ENCODE data around the gene LRMDA. TPM values are rescaled to one million over a fixed set of nuclear protein-coding genes. Genes with fewer than 3 reads are reported as not detected.
A peak's percentile ranks its signal among the peaks of the same experiment; 100 is the strongest.
"Not testable (repeated sequence)": the region's sequence is repeated elsewhere in the genome, so short reads cannot be mapped to it uniquely, and the experiment has no call there.

LRMDA gene
- total RNA-seq, 1 experiment from 2014 or later = 7.9 TPM

- DNase-seq (ENCODE audit: low read depth) = no peak
Measured at GRCh38 chr10:75611993-75612372, 180.6 kb downstream of the LRMDA start.

DNA sequence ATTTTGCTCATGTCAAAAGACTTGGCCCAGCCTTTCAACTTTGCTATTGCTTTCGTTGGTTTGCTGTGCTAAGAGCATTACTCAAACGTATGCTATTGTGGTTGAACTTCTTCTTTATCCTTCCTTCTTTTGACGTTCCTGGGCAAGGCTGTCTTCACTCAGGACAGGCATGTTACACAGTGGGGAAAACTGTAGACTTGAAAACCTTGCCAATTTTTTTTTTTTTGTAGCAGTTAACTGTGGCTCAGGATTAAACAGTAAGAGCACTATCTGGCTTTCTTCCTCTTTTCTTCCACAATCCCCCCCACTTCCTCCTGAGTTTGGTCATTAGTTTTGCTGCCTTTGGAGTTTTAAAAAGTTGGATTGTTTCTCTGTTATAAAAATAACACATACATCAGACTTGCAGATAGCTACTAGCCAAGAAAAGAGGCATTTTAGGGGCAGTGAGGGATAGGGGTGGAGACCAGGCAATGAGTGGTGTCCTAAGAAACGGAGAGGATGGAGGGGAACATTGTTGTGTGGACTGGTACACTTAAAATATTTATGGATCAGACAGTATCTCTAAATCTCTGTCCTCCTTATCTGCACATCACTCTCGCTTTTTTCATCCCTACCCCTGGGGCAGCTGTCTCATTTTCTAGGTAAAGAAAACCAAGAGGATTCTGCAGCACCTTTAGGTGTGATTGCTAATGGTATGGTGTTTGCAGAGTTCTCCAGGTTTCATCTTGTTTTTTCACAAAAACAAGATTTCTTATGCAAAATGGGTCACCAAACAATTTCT, 181.7 kb downstream of the LRMDA start:
- DNase-seq (ENCODE audit: low read depth) = peak; percentile 30

DNA sequence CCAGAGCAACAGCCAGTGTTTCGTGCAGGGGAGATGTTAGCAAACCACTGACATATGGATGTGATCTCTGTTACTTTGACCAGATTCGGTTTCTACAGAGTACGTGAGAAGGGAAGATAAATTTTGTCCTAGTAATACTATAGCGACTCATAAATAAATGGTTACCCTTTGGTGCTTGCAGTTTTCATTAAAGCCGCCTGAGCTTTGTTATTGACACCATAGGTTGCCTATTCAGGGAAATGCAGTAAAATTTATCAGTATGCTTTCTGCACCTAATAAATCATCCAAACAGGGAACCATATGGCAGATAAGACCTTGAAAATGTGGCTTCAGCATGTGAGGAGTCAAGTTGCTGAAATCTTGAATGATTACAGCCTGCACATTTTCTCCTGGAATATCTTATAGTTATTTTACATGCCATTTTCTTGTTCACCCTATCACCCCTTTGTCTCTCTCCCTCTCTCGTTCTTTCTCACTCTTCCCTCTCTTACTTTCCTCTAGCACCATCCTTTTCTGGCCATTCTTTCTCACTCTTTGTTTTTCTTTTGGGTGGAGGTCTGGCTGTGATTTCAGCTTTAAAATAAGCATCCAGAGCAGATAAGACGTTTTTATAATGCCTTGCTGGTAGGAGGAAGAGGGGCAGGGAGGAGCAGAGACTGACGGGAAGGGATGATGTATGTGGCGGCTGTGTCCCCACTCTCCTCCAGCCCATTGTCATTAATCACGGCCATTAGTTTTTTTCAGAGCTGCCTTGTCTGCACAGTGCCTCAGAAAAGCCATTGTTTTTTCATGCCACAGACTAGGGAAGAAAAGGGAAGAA, 182.5 kb downstream of the LRMDA start:
- no peak for DNase-seq (ENCODE audit: low read depth)

DNA sequence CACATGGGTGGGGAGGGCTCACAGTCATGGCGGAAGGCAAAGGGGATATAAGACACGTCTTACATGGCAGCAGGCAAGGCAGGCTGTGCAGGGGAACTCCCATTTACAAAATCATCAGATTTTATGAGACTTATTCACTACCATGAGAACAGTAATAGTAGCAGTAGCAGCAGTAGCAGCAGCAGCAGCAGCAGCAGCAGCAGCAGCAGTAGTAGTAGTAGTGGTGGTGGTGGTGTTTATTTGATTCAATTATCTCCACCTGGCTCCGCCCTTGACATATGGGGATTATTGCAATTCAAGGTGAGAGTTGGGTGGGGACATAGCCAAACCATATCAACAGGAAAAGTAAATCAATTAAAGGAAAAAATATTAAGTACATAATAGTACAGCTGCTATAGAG, 184.7 kb downstream of the LRMDA start:
- no peak for DNase-seq (ENCODE audit: low read depth)

DNA sequence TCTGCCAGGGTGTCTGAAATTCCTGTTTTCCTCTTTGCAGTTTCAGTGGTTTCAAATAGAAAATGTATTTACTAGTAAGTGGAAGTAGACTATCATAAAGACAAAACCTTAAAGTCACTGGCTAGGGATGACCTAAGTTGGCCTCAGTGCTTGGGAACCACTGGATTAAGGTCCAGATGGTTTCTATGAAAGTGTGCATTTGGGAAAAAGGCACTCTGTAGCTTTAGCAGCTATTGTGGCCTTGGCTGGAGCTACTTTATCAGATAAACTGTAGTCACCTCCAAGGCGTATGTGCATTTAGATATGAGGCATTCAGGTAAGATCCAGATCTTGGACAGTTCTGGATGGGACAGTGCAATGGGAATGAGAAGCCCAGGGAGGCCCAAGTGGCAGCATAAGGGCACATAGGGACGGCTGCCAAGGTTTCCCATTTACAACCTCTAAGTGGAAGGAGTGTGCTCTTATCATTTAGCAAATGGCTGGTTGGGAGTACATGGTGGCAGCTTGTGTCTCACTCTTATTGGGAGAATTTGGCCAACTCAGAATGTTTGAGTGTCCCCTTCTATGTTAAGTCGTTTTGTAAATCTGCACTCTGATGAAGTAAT, 185.6 kb downstream of the LRMDA start:
- no peak for DNase-seq (ENCODE audit: low read depth)

DNA sequence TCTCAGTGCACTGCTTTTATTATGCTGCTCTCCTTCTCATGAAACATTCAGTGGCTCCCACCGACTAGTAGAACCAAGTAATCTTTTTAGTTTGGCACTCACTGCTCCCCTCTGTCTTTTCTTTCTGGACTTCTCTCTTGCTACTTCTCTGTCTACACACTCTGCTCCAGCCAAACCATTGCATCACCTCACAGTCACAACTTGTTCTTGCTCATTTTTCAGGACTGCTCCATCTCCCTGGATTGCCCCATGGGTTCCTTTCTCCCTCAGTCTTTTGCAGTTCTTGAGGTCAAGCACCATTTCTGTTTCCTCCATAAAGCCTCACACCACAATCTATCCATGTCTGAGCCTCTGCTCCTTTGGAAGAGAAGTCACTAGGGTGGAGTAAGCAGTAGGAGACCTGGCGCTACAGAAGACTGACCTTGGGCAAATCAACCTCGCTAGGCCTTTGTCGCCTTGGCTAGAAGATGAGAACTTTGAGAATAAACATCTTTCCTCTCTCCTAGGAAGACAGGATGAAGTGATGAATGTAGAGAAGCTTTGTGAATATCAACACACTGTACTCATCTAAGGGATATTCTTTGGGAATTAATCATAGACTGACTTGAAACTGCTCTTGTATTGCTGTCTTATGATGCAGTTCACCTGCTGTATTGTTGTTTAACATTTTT, 186.2 kb downstream of the LRMDA start:
- no peak for DNase-seq (ENCODE audit: low read depth)

DNA sequence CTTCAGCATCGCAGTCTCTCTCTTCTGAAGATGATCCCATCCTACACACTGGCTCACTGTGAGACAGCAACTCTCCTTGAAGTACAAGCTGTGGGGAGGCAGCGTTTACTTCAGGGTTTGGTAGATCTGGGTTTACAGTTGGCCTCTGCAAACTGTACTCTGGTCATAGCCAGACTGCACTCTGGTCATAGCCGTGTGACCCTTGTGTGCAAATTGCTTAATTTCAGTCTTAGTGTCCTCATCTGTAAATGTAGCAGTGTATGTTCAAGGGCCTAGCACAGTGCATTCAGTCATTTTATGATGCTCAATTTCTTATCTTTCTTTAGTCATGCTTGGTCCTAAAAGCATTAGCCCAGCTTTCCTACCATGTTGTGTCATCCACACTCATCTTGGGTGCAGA, 188.2 kb downstream of the LRMDA start:
- DNase-seq (ENCODE audit: low read depth) = no peak

GRCh38 chr10:75620356-75620755, 188.9 kb downstream of the LRMDA start:
- DNase-seq (ENCODE audit: low read depth) = no peak

GRCh38 chr10:75621003-75621402, 189.6 kb downstream of the LRMDA start:
- DNase-seq (ENCODE audit: low read depth) = not testable (repeated sequence)

DNA sequence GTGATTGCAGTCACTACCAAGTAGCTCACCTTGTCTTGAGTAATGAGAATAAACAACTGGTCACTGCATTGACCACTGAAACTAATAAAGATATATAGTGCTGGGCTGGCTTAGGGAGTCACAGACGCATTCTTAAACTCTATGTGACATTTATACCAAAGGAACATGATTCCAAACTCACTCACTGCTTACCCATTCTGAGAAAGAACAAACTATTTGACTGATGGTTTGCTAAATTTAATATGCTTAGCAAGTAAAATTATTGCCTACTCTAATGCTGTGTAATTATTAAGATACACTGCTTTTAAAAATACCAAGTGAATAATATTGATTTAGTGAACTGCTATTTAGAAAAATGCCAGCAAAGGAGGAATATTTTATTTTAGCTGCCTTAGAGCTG, 191.1 kb downstream of the LRMDA start:
- no peak for DNase-seq (ENCODE audit: low read depth)

- no peak for DNase-seq (ENCODE audit: low read depth)
Measured at GRCh38 chr10:75623310-75624093, 192.1 kb downstream of the LRMDA start.

- DNase-seq (ENCODE audit: low read depth) = no peak
Measured at GRCh38 chr10:75624638-75625037, 193.2 kb downstream of the LRMDA start.

- no peak for DNase-seq (ENCODE audit: low read depth)
Measured at GRCh38 chr10:75630746-75631145, 199.3 kb downstream of the LRMDA start.

GRCh38 chr10:75632805-75633462, 201.5 kb downstream of the LRMDA start:
- DNase-seq (ENCODE audit: low read depth) = no peak

DNA sequence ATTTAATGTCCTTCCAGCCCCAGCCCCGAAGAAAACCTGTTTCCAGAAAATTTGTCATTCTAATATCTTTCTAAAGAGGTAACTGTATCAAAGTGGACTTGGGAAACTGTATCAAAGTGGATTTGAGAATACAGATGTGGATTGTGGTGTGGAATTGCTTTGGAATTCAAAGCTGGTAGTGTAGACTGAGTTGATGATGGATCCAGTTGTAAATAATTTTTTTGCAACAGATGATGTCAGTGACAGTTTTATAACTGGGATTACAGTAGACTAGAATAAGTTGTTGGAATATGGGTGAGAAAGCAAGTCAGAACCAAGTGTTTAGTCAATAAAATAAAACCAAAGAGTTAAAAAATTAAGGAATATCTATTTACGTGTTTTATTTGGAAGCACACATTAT, 202.1 kb downstream of the LRMDA start:
- DNase-seq (ENCODE audit: low read depth) = no peak

GRCh38 chr10:75634947-75635346, 203.5 kb downstream of the LRMDA start:
- DNase-seq (ENCODE audit: low read depth) = no peak

- no peak for DNase-seq (ENCODE audit: low read depth)
Measured at GRCh38 chr10:75638752-75639151, 207.3 kb downstream of the LRMDA start.

GRCh38 chr10:75639736-75640135, 208.3 kb downstream of the LRMDA start:
- no peak for DNase-seq (ENCODE audit: low read depth)

DNA sequence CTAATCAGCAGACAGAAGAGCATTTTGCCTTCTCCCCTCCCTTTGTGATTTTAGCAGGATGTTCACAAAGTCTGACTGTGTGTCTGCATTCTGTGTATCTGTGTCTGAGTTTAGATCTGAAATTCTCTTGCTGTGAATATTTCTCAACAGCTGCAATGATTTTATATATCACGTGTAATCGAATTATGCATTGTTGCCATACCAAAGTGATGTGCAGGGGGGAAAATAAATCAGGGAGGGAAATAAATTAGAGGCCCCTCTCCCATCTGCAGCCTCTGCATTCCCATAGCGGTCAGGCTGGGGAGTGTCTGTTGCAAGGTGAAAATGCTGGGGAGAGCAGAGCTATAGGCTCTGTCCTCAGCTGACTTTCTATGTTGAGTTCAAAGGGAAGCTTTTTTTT, 209.0 kb downstream of the LRMDA start:
- no peak for DNase-seq (ENCODE audit: low read depth)

- DNase-seq (ENCODE audit: low read depth) = no peak
Measured at GRCh38 chr10:75640803-75641202, 209.4 kb downstream of the LRMDA start.

GRCh38 chr10:75643405-75643804, 212.0 kb downstream of the LRMDA start:
- no peak for DNase-seq (ENCODE audit: low read depth)

Data from RPMI7951 (cell line).